ENCODE data around the gene DNAH10.

Gene DNAH10

GRCh38 chr12:123889848-123890535 is 127.9 kb downstream of the DNAH10 start:
- DNase-seq, result no peak

GRCh38 chr12:123890536-123890902 is 128.4 kb downstream of the DNAH10 start:
- DNase-seq, result no peak

GRCh38 chr12:123891011-123891410 is 128.9 kb downstream of the DNAH10 start:
- DNase-seq, result no peak

GRCh38 chr12:123891516-123892179 is 129.5 kb downstream of the DNAH10 start:
- DNase-seq, result no peak

- no peak for DNase-seq
Measured at GRCh38 chr12:123892180-123892559, 130.1 kb downstream of the DNAH10 start.

GRCh38 chr12:123892853-123893252 is 130.8 kb downstream of the DNAH10 start:
- DNase-seq, result no peak

- DNase-seq, result no peak
Measured at GRCh38 chr12:123893276-123893675, 131.2 kb downstream of the DNAH10 start.

GRCh38 chr12:123894823-123895345 is 132.8 kb downstream of the DNAH10 start:
- DNase-seq, result no peak

GRCh38 chr12:123895451-123895850 is 133.3 kb downstream of the DNAH10 start:
- DNase-seq, result no peak

- no peak for DNase-seq
Measured at GRCh38 chr12:123896767-123897166, 134.7 kb downstream of the DNAH10 start.

GRCh38 chr12:123897221-123897620 is 135.1 kb downstream of the DNAH10 start:
- no peak for DNase-seq

- DNase-seq, result no peak
Measured at GRCh38 chr12:123898673-123899072, 136.6 kb downstream of the DNAH10 start.

GRCh38 chr12:123899368-123899767 is 137.3 kb downstream of the DNAH10 start:
- no peak for DNase-seq

- DNase-seq, result no peak
Measured at GRCh38 chr12:123900871-123901376, 138.8 kb downstream of the DNAH10 start.

- no peak for DNase-seq
Measured at GRCh38 chr12:123902821-123903220, 140.7 kb downstream of the DNAH10 start.

- no peak for DNase-seq
Measured at GRCh38 chr12:123903301-123904065, 141.4 kb downstream of the DNAH10 start.

- DNase-seq, result peak in 9 of 14 donors; percentile 2 to 51 (median 26)
Measured at GRCh38 chr12:123905319-123905925, 143.3 kb downstream of the DNAH10 start.

GRCh38 chr12:123906711-123907420 is 144.8 kb downstream of the DNAH10 start:
- DNase-seq, result no peak

GRCh38 chr12:123907726-123908476 is 145.8 kb downstream of the DNAH10 start:
- peak in 3 of 14 donors; percentile 7 to 9 (median 7) for DNase-seq

- peak in 2 of 14 donors; percentile 5 to 10 for DNase-seq
Measured at GRCh38 chr12:123908884-123909725, 147.0 kb downstream of the DNAH10 start.
